Measurements from ENCODE around the gene WDR31. TPM values are rescaled to one million over a fixed set of nuclear protein-coding genes. Genes with fewer than 3 reads are reported as not detected.

The WDR31 gene
- total RNA-seq, 1 experiment from 2014 or later, result 11.2 TPM

GRCh38 chr9:113322671-113323070 lies 17.4 kb downstream of the WDR31 start:
- Histone ChIP-seq H3K9me3 (ENCODE audit: insufficient read depth, low read depth) (no peaks in the 10 kb centered on the region), H3K4me1 (replicated peaks; ENCODE audit: insufficient read depth) (no peaks in the 10 kb centered on the region), H3K4me2 (no peak overlapping the region), H3K4me3 (no peak overlapping the region), H3K27me3 (ENCODE audit: insufficient read depth, low read depth) (no peaks in the 10 kb centered on the region), H3F3A (ENCODE audit: insufficient read depth, low read depth) (no peaks in the 10 kb centered on the region; the same call in 1 of the 2 replicates), H4K20me1 (ENCODE audit: insufficient read depth) (no peaks in the 10 kb centered on the region), H3K9me2 (ENCODE audit: insufficient read depth) (no peaks in the 10 kb centered on the region), H3K36me3 (ENCODE audit: low read depth) (no peaks in the 10 kb centered on the region), H2AFZ (no peak overlapping the region), H3K27ac (no peak overlapping the region), H3K79me2 (ENCODE audit: low read depth) (no peaks in the 10 kb centered on the region)
- BruUV-seq (replicated peaks), result no TSS peak
- ChIA-PET POLR2A (ENCODE audit: unreplicated experiment) (no interaction called here), CTCF (no interaction called here)
- TF ChIP-seq EZH2 (IDR thresholded peaks at IDR 0.05; ENCODE audit: low read depth) (no peak), CTCF (conservative IDR thresholded peaks at IDR 0.05) (no peak)
- intact Hi-C loops (cut with micrococcal nuclease; ENCODE audit: unreplicated experiment), result no loop called here
- DNase-seq, result no peak

GRCh38 chr9:113320051-113320450 lies 20.0 kb downstream of the WDR31 start:
- no TSS peak for BruUV-seq (replicated peaks)
- no peaks in the 10 kb centered on the region for H3K27me3 ChIP-seq (ENCODE audit: insufficient read depth, low read depth)
- ChIA-PET POLR2A (ENCODE audit: unreplicated experiment) (no interaction called here), CTCF (no interaction called here)
- no peak overlapping the region for H3K27ac ChIP-seq
- no peak for TF ChIP-seq EZH2 (IDR thresholded peaks at IDR 0.05; ENCODE audit: low read depth)
- no peak for TF ChIP-seq CTCF (conservative IDR thresholded peaks at IDR 0.05)
- no peaks in the 10 kb centered on the region for H4K20me1 ChIP-seq (ENCODE audit: insufficient read depth)
- H3K4me1 ChIP-seq (replicated peaks; ENCODE audit: insufficient read depth), result no peaks in the 10 kb centered on the region
- H3K79me2 ChIP-seq (ENCODE audit: low read depth), result no peaks in the 10 kb centered on the region
- no peak overlapping the region for H3K4me2 ChIP-seq
- no peak for DNase-seq
- H3F3A ChIP-seq (ENCODE audit: insufficient read depth, low read depth), result no peaks in the 10 kb centered on the region; the same call in 1 of the 2 replicates
- H3K4me3 ChIP-seq, result no peak overlapping the region
- no peaks in the 10 kb centered on the region for H3K9me2 ChIP-seq (ENCODE audit: insufficient read depth)
- no peak overlapping the region for H2AFZ ChIP-seq
- H3K9me3 ChIP-seq (ENCODE audit: insufficient read depth, low read depth), result no peaks in the 10 kb centered on the region
- intact Hi-C loops (cut with micrococcal nuclease; ENCODE audit: unreplicated experiment), result no loop called here
- no peaks in the 10 kb centered on the region for H3K36me3 ChIP-seq (ENCODE audit: low read depth)

GRCh38 chr9:113319054-113319453 lies 21.0 kb downstream of the WDR31 start:
- CTCF ChIA-PET, result no interaction called here
- intact Hi-C loops (cut with micrococcal nuclease; ENCODE audit: unreplicated experiment), result no loop called here
- no peak overlapping the region for H3K4me3 ChIP-seq
- H3F3A ChIP-seq (ENCODE audit: insufficient read depth, low read depth), result no peaks in the 10 kb centered on the region; the same call in 1 of the 2 replicates
- no peak overlapping the region for H3K27ac ChIP-seq
- H3K4me2 ChIP-seq, result no peak overlapping the region
- no peaks in the 10 kb centered on the region for H3K9me2 ChIP-seq (ENCODE audit: insufficient read depth)
- no peaks in the 10 kb centered on the region for H3K27me3 ChIP-seq (ENCODE audit: insufficient read depth, low read depth)
- no peaks in the 10 kb centered on the region for H3K4me1 ChIP-seq (replicated peaks; ENCODE audit: insufficient read depth)
- BruUV-seq (replicated peaks), result no TSS peak
- H2AFZ ChIP-seq, result no peak overlapping the region
- TF ChIP-seq CTCF (conservative IDR thresholded peaks at IDR 0.05) (no peak), EZH2 (IDR thresholded peaks at IDR 0.05; ENCODE audit: low read depth) (no peak)
- H3K36me3 ChIP-seq (ENCODE audit: low read depth), result no peaks in the 10 kb centered on the region
- no peaks in the 10 kb centered on the region for H4K20me1 ChIP-seq (ENCODE audit: insufficient read depth)
- POLR2A ChIA-PET (ENCODE audit: unreplicated experiment), result interaction anchor here (0.6 kb wide), 1 partner anchor 15 kb away, joined by 28 read pairs; no protein-coding TSS in a partner anchor
- H3K9me3 ChIP-seq (ENCODE audit: insufficient read depth, low read depth), result no peaks in the 10 kb centered on the region
- DNase-seq, result no peak
- H3K79me2 ChIP-seq (ENCODE audit: low read depth), result no peaks in the 10 kb centered on the region

Measured in PC-9 (cell line).